ENCODE results near the gene ENTREP3.

Gene ENTREP3

GRCh38 chr1:155202731-155203515 is 52.4 kb downstream of the ENTREP3 start:
- H3K4me1 ChIP-seq (ENCODE audit: control insufficient read depth, low read depth, low read length) = peaks cover 5% of the 10 kb centered on the region
- H3K79me1 ChIP-seq (ENCODE audit: low read length) = no peaks in the 10 kb centered on the region
- H3K4me3 ChIP-seq (ENCODE audit: low read length) = no peak overlapping the region
- DNase-seq = no peak
- no peak overlapping the region for H3K9ac ChIP-seq (ENCODE audit: low read length)
- no peaks in the 10 kb centered on the region for H3K79me2 ChIP-seq (ENCODE audit: control insufficient read depth, insufficient read depth, low read length)
- no peak overlapping the region for H2BK5ac ChIP-seq (ENCODE audit: low read length)
- no peak overlapping the region for H2BK120ac ChIP-seq (ENCODE audit: low read depth, low read length)
- no peak overlapping the region for H3K18ac ChIP-seq (ENCODE audit: low read length)
- no peak overlapping the region for H4K8ac ChIP-seq (ENCODE audit: low read depth, low read length)
- H3K4me2 ChIP-seq (ENCODE audit: low read length) = no peak overlapping the region
- H2AK5ac ChIP-seq (ENCODE audit: low read length) = no peak overlapping the region
- H3K27ac ChIP-seq (ENCODE audit: low read depth, low read length) = no peak overlapping the region
- H4K5ac ChIP-seq (ENCODE audit: low read length) = no peak overlapping the region
- no peak overlapping the region for H3K56ac ChIP-seq (ENCODE audit: low read length)
- H3K27me3 ChIP-seq (ENCODE audit: insufficient read depth, low read length, poor library complexity) = no peaks in the 10 kb centered on the region
- WGBS (ENCODE audit: extremely low coverage, insufficient coverage, low lambda C conversion rate) = no CpG with 5 or more reads among the region's 19 CpGs
- no peak overlapping the region for H2BK15ac ChIP-seq (replicated peaks; ENCODE audit: low read depth)
- H3K4ac ChIP-seq (ENCODE audit: low read depth, low read length) = no peak overlapping the region
- no peak overlapping the region for H3K23ac ChIP-seq (ENCODE audit: low read length)
- H3K36me3 ChIP-seq (ENCODE audit: control insufficient read depth, insufficient read depth, low read length) = no peaks in the 10 kb centered on the region

DNA sequence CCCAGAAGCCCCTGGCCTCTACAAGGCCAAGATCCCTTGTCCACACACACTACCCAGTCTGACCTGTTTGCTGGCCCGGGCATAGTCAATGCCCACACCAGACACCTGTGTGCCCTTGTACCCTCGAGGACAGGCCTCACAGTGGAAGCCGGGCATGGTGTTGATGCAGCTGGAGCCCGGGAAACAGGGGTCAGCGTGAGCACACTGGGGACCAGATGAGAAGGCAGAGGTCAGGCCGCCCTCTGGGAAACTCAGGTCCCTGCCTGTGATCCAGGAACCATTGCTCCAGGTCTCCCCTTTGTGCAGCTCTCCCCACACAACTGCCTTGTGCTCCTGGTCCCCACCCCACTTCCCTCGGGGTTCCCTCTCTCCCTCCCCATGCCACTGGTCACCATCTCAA is 53.1 kb downstream of the ENTREP3 start:
- H3K4ac ChIP-seq (ENCODE audit: low read depth, low read length) = no peak overlapping the region
- no peak for DNase-seq
- H3K4me1 ChIP-seq (ENCODE audit: control insufficient read depth, low read depth, low read length) = peaks cover 2% of the 10 kb centered on the region
- WGBS (ENCODE audit: extremely low coverage, insufficient coverage, low lambda C conversion rate) = no CpG with 5 or more reads among the region's 7 CpGs
- H2BK120ac ChIP-seq (ENCODE audit: low read depth, low read length) = no peak overlapping the region
- no peak overlapping the region for H3K9ac ChIP-seq (ENCODE audit: low read length)
- no peak overlapping the region for H3K4me3 ChIP-seq (ENCODE audit: low read length)
- H3K27ac ChIP-seq (ENCODE audit: low read depth, low read length) = no peak overlapping the region
- no peak overlapping the region for H4K8ac ChIP-seq (ENCODE audit: low read depth, low read length)
- no peak overlapping the region for H3K23ac ChIP-seq (ENCODE audit: low read length)
- H3K79me2 ChIP-seq (ENCODE audit: control insufficient read depth, insufficient read depth, low read length) = no peaks in the 10 kb centered on the region
- no peak overlapping the region for H2AK5ac ChIP-seq (ENCODE audit: low read length)
- H3K27me3 ChIP-seq (ENCODE audit: insufficient read depth, low read length, poor library complexity) = no peaks in the 10 kb centered on the region
- H3K79me1 ChIP-seq (ENCODE audit: low read length) = no peaks in the 10 kb centered on the region
- H3K18ac ChIP-seq (ENCODE audit: low read length) = no peak overlapping the region
- H3K36me3 ChIP-seq (ENCODE audit: control insufficient read depth, insufficient read depth, low read length) = peaks cover 1% of the 10 kb centered on the region
- no peak overlapping the region for H3K56ac ChIP-seq (ENCODE audit: low read length)
- H4K5ac ChIP-seq (ENCODE audit: low read length) = no peak overlapping the region
- H3K4me2 ChIP-seq (ENCODE audit: low read length) = no peak overlapping the region
- H2BK15ac ChIP-seq (replicated peaks; ENCODE audit: low read depth) = no peak overlapping the region
- H2BK5ac ChIP-seq (ENCODE audit: low read length) = no peak overlapping the region

GRCh38 chr1:155200920-155201319 is 54.4 kb downstream of the ENTREP3 start:
- Histone ChIP-seq H3K4me1 (ENCODE audit: control insufficient read depth, low read depth, low read length) (peaks cover 3% of the 10 kb centered on the region), H3K4ac (ENCODE audit: low read depth, low read length) (no peak overlapping the region), H3K79me1 (ENCODE audit: low read length) (no peaks in the 10 kb centered on the region), H3K9ac (ENCODE audit: low read length) (no peak overlapping the region), H3K18ac (ENCODE audit: low read length) (no peak overlapping the region), H3K27me3 (ENCODE audit: insufficient read depth, low read length, poor library complexity) (no peaks in the 10 kb centered on the region), H3K23ac (ENCODE audit: low read length) (no peak overlapping the region), H2BK15ac (replicated peaks; ENCODE audit: low read depth) (no peak overlapping the region), H3K4me3 (ENCODE audit: low read length) (no peak overlapping the region), H2AK5ac (ENCODE audit: low read length) (no peak overlapping the region), H3K4me2 (ENCODE audit: low read length) (no peak overlapping the region), H3K36me3 (ENCODE audit: control insufficient read depth, insufficient read depth, low read length) (peaks cover 1% of the 10 kb centered on the region), H3K56ac (ENCODE audit: low read length) (no peak overlapping the region), H2BK120ac (ENCODE audit: low read depth, low read length) (no peak overlapping the region), H3K27ac (ENCODE audit: low read depth, low read length) (no peak overlapping the region), H4K5ac (ENCODE audit: low read length) (no peak overlapping the region), H4K8ac (ENCODE audit: low read depth, low read length) (no peak overlapping the region), H3K79me2 (ENCODE audit: control insufficient read depth, insufficient read depth, low read length) (peaks cover 5% of the 10 kb centered on the region), H2BK5ac (ENCODE audit: low read length) (no peak overlapping the region)
- WGBS (ENCODE audit: extremely low coverage, insufficient coverage, low lambda C conversion rate) = no CpG with 5 or more reads among the region's 5 CpGs
- no peak for DNase-seq

DNA sequence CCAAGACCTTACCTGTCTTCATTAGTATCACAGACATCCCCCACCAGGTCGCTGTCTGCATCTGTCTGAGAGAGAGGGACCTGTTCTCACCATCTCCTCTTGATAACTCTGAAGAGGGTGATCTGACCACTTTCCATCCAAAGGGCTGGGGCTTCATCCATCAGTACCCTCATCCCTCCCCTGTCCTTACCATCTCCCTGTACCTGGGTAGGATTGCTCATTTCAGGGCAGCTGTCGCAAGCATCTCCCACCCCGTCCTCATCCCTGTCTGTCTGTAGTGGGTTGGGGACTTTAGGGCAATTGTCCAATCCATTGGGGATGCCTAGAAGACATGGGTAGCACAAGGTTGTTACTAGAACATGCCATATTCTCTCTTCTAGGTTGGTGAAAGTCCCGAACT is 55.5 kb downstream of the ENTREP3 start:
- Histone ChIP-seq H4K8ac (ENCODE audit: low read depth, low read length) (no peak overlapping the region), H3K4me1 (ENCODE audit: control insufficient read depth, low read depth, low read length) (peaks cover 4% of the 10 kb centered on the region), H3K9ac (ENCODE audit: low read length) (no peak overlapping the region), H3K27ac (ENCODE audit: low read depth, low read length) (no peak overlapping the region), H3K36me3 (ENCODE audit: control insufficient read depth, insufficient read depth, low read length) (peaks cover 1% of the 10 kb centered on the region), H3K56ac (ENCODE audit: low read length) (no peak overlapping the region), H2BK120ac (ENCODE audit: low read depth, low read length) (no peak overlapping the region), H2BK15ac (replicated peaks; ENCODE audit: low read depth) (no peak overlapping the region), H3K27me3 (ENCODE audit: insufficient read depth, low read length, poor library complexity) (no peaks in the 10 kb centered on the region), H3K79me2 (ENCODE audit: control insufficient read depth, insufficient read depth, low read length) (peaks cover 13% of the 10 kb centered on the region), H2AK5ac (ENCODE audit: low read length) (no peak overlapping the region), H4K5ac (ENCODE audit: low read length) (no peak overlapping the region), H3K23ac (ENCODE audit: low read length) (no peak overlapping the region), H3K79me1 (ENCODE audit: low read length) (no peaks in the 10 kb centered on the region), H3K4me2 (ENCODE audit: low read length) (no peak overlapping the region), H3K4me3 (ENCODE audit: low read length) (no peak overlapping the region), H3K4ac (ENCODE audit: low read depth, low read length) (no peak overlapping the region), H3K18ac (ENCODE audit: low read length) (no peak overlapping the region), H2BK5ac (ENCODE audit: low read length) (no peak overlapping the region)
- no CpG with 5 or more reads among the region's 4 CpGs for WGBS (ENCODE audit: extremely low coverage, insufficient coverage, low lambda C conversion rate)
- no peak for DNase-seq

GRCh38 chr1:155198547-155198906 is 56.8 kb downstream of the ENTREP3 start:
- Histone ChIP-seq H4K5ac (ENCODE audit: low read length) (no peak overlapping the region), H3K79me1 (ENCODE audit: low read length) (no peaks in the 10 kb centered on the region)

More at GRCh38 chr1:155198547-155198906, 56.8 kb downstream of the ENTREP3 start:
- DNase-seq = no peak
- Histone ChIP-seq H3K4me2 (ENCODE audit: low read length) (no peak overlapping the region), H3K56ac (ENCODE audit: low read length) (no peak overlapping the region), H3K79me2 (ENCODE audit: control insufficient read depth, insufficient read depth, low read length) (peaks cover 13% of the 10 kb centered on the region), H3K9ac (ENCODE audit: low read length) (no peak overlapping the region), H3K4me3 (ENCODE audit: low read length) (no peak overlapping the region), H3K4me1 (ENCODE audit: control insufficient read depth, low read depth, low read length) (peaks cover 5% of the 10 kb centered on the region), H3K23ac (ENCODE audit: low read length) (no peak overlapping the region), H3K36me3 (ENCODE audit: control insufficient read depth, insufficient read depth, low read length) (peaks cover 1% of the 10 kb centered on the region), H3K27ac (ENCODE audit: low read depth, low read length) (no peak overlapping the region), H2AK5ac (ENCODE audit: low read length) (no peak overlapping the region), H3K18ac (ENCODE audit: low read length) (no peak overlapping the region), H4K8ac (ENCODE audit: low read depth, low read length) (no peak overlapping the region), H3K27me3 (ENCODE audit: insufficient read depth, low read length, poor library complexity) (no peaks in the 10 kb centered on the region), H2BK15ac (replicated peaks; ENCODE audit: low read depth) (no peak overlapping the region), H2BK5ac (ENCODE audit: low read length) (no peak overlapping the region), H2BK120ac (ENCODE audit: low read depth, low read length) (no peak overlapping the region), H3K4ac (ENCODE audit: low read depth, low read length) (no peak overlapping the region)
- WGBS (ENCODE audit: extremely low coverage, insufficient coverage, low lambda C conversion rate) = no CpG with 5 or more reads among the region's 3 CpGs

All from mesendoderm (in vitro differentiated cells).